ENCODE results near the gene CAMK1D. TPM values are rescaled to one million over a fixed set of nuclear protein-coding genes. Genes with fewer than 3 reads are reported as not detected.

Gene CAMK1D
- total and polyA plus RNA-seq, 2 of the 8 experiments (the other 6 are each of a cell fraction or from before 2014, with no cell fraction given), result 3.5 to 10.6 TPM

- Histone ChIP-seq H3K18ac (ENCODE audit: extremely low read depth, low read length) (no peak overlapping the region), H3K23me2 (ENCODE audit: low read depth, low read length) (no peaks in the 10 kb centered on the region), H3K27ac (ENCODE audit: low read depth, low read length) (no peak overlapping the region), H2BK12ac (ENCODE audit: low read depth, low read length) (no peak overlapping the region), H3K56ac (replicated peaks; ENCODE audit: insufficient read length, low read depth, low read length) (no peak overlapping the region), H2BK20ac (ENCODE audit: low read length) (no peak overlapping the region), H2BK15ac (ENCODE audit: low read length) (no peak overlapping the region), H4K20me1 (replicated peaks in 1 of 2; ENCODE audit: control insufficient read depth in 1 of 2, insufficient read depth in 2 of 2, low read length in 2 of 2) (no peaks in the 10 kb centered on the region), H3K27me3 (replicated peaks in 1 of 4; ENCODE audit: control insufficient read depth in 3 of 4, extremely low read depth in 1 of 4, insufficient read depth in 3 of 4, low read length in 3 of 4) (no peaks in the 10 kb centered on the region), H3K9ac (replicated peaks in 1 of 4; ENCODE audit: extremely low read depth in 1 of 4, low read depth in 3 of 4, low read length in 3 of 4) (no peak overlapping the region), H3K4me1 (replicated peaks in 1 of 4; ENCODE audit: control insufficient read depth in 3 of 4, insufficient read depth in 4 of 4, low read length in 3 of 4) (peaks cover 0 to under 1% (median 0%) of the 10 kb centered on the region in 4 experiments; a peak in 1 of 7 replicates), H3K9me3 (ENCODE audit: insufficient read depth in 2 of 2, low read depth in 1 of 2, low read length in 1 of 2) (peaks cover 7 to 8% of the 10 kb centered on the region in 2 experiments; a peak in 1 of 4 replicates), H4K8ac (ENCODE audit: extremely low read depth, insufficient read depth, low read length) (no peak overlapping the region), H4K5ac (ENCODE audit: insufficient read length, low read depth, low read length) (no peak overlapping the region), H3K79me1 (ENCODE audit: low read depth, low read length) (no peaks in the 10 kb centered on the region), H3K4me3 (ENCODE audit: extremely low read depth in 1 of 4, insufficient read depth in 2 of 4, low read depth in 3 of 4, low read length in 4 of 4) (no peak overlapping the region), H3K23ac (ENCODE audit: insufficient read length) (no peak overlapping the region), H2BK5ac (ENCODE audit: low read depth, low read length) (no peak overlapping the region), H3K79me2 (ENCODE audit: control insufficient read depth in 1 of 2, insufficient read depth in 2 of 2, low read length in 2 of 2) (no peaks in the 10 kb centered on the region), H3K36me3 (ENCODE audit: control insufficient read depth in 2 of 4, insufficient read depth in 4 of 4, low read length in 3 of 4) (no peaks in the 10 kb centered on the region), H2AFZ (ENCODE audit: low read length) (no peak overlapping the region), H3K14ac (ENCODE audit: insufficient read length) (no peak overlapping the region), H3K4ac (replicated peaks; ENCODE audit: insufficient read length, low read depth, low read length) (no peak overlapping the region), H3K4me2 (ENCODE audit: insufficient read depth in 1 of 2, low read depth in 2 of 2, low read length in 2 of 2) (no peak overlapping the region), H2BK120ac (replicated peaks; ENCODE audit: low read depth, low read length) (no peak overlapping the region), H2AK5ac (ENCODE audit: low read depth, low read length) (no peak overlapping the region), H4K91ac (replicated peaks; ENCODE audit: insufficient read length, low read length) (no peak overlapping the region)
- CTCF ChIA-PET (ENCODE audit: partially characterized antibody), result interaction anchor here (1.1 to 1.4 kb wide), 2 partner anchors 10 to 58 kb away, joined by 3 to 5 read pairs; no protein-coding TSS in a partner anchor
- no peak for FAIRE-seq
- TF ChIP-seq RAD21 (IDR thresholded peaks at IDR 0.05 in 1 of 2, conservative IDR thresholded peaks at IDR 0.05 in 1 of 2; ENCODE audit: low read depth in 2 of 2, low read length in 2 of 2) (no peak), FOSL1 (IDR thresholded peaks at IDR 0.05; ENCODE audit: insufficient read depth, low read depth, low read length) (no peak), MAFK (IDR thresholded peaks at IDR 0.05; ENCODE audit: low read depth, low read length) (no peak)
- DNase-seq (ENCODE audit: low read depth in 1 of 2, low spot score in 2 of 2), result no peak
- POLR2A ChIA-PET (ENCODE audit: partially characterized antibody), result no interaction called here
- 88% methylated on average over 15 of the region's 15 CpGs; no CpG with 5 or more reads in 1 of the 2 experiments for WGBS, 2 experiments (ENCODE audit: extremely low coverage in 1 of 2, insufficient coverage in 1 of 2, insufficient read length in 1 of 2, insufficient replicate concordance in 2 of 2, low coverage in 1 of 2, low lambda C conversion rate in 2 of 2, missing lambda C conversion rate in 1 of 2)
Measured at GRCh38 chr10:12597788-12598765, 248.7 kb downstream of the CAMK1D start.

Data from H1 (cell line).